K562 (cell line): Measurements from ENCODE around the gene DGCR6. TPM values are rescaled to one million over a fixed set of nuclear protein-coding genes. Genes with fewer than 3 reads are reported as not detected.

ENCODE experiments used
- ATAC-seq: fragments of 200-7000 bp; cut with Tn5 transposase; 3 replicates; pipeline ENCODE4 v1.9.1; 2020; ENCODE audit warnings: moderate library complexity
- BruUV-seq: library from RNA; stranded (reverse); fragments of 400-500 nt; replicated peaks from 2 replicates; lab custom pipeline; 2021; lab: Mats Ljungman, UMichigan
- CTCF ChIA-PET: fragments of 300-600 bp; formaldehyde crosslinking; extraction: SDS; loops from one replicate; lab custom pipeline; 2021; ENCODE audit warnings: low intra/inter-chr PET ratio; lab: Yijun Ruan, JAX
- POLR2A ChIA-PET: fragments of 300-600, 350-650 bp; sonication (Branson Sonifier 250); formaldehyde crosslinking; extraction: SDS; loops from one replicate; lab custom pipeline; 2021; ENCODE audit warnings: antibody characterized with exemption, inconsistent platforms; lab: Yijun Ruan, JAX
- DNase-seq, 4 experiments: peaks; one replicate each; pipeline versions ENCODE4 v3.0.0 to v3.0.0-alpha.2; 2011 to 2018; ENCODE audit warnings: low spot score in 3 of 4, mixed read lengths in 3 of 4; ENCODE audit errors: extremely low read depth in 1 of 4
- FAIRE-seq: peaks from 2 replicates; lab custom pipeline; 2011; peaks lifted over from hg19 to GRCh38; lab: Jason Lieb, UNC
- H2AFZ ChIP-seq: 2 replicates; pipeline ENCODE4 v1.6.0; 2011; ENCODE audit warnings: low read depth, low read length, control low read depth, inconsistent platforms
- H3K27ac ChIP-seq: fragments of 200-600 bp; 3 replicates; pipeline ENCODE4 v1.8.0; 2011; ENCODE audit warnings: low read depth, mild to moderate bottlenecking, control low read depth, inconsistent platforms, low read length, moderate library complexity, mixed read lengths; ENCODE audit errors: extremely low read depth
- H3K27me3 ChIP-seq, 2 experiments: fragments of 300-600 bp in 1 of 2; 2 replicates in 1 of 2; 3 replicates in 1 of 2; pipeline versions ENCODE4 v1.6.0 to v1.8.0; 2011; ENCODE audit warnings: inconsistent platforms in 2 of 2, low read length in 2 of 2, mild to moderate bottlenecking in 1 of 2, mixed read lengths in 1 of 2, moderate library complexity in 1 of 2; ENCODE audit not compliant: control insufficient read depth in 2 of 2, insufficient read depth in 2 of 2
- H3K36me3 ChIP-seq: fragments of 300-600 bp; 3 replicates; pipeline ENCODE4 v1.8.0; 2011; ENCODE audit warnings: mild to moderate bottlenecking, low read length, inconsistent platforms; ENCODE audit not compliant: control insufficient read depth, insufficient read depth
- H3K4me1 ChIP-seq, 2 experiments: fragments of 200-600 bp in 1 of 2; replicated peaks in 1 of 2; 2 replicates in 1 of 2; 3 replicates in 1 of 2; pipeline versions ENCODE4 v1.5.1 to v1.8.0; 2011; ENCODE audit warnings: inconsistent platforms in 2 of 2, low read length in 2 of 2, mild to moderate bottlenecking in 1 of 2, mixed read lengths in 1 of 2, moderate library complexity in 1 of 2; ENCODE audit not compliant: control insufficient read depth in 2 of 2, insufficient read depth in 2 of 2
- H3K4me2 ChIP-seq: 2 replicates; pipeline ENCODE4 v1.6.1; 2011; ENCODE audit warnings: low read length, control low read depth, inconsistent platforms, mixed read lengths; ENCODE audit not compliant: insufficient read depth
- H3K4me3 ChIP-seq: fragments of 200-600 bp; sonication (generic), shearing (Covaris generic); 2 replicates; pipeline ENCODE4 v1.5.1; 2016; ENCODE audit warnings: control low read depth, inconsistent platforms
- H3K79me2 ChIP-seq: fragments of 200-600 bp; 3 replicates; pipeline ENCODE4 v1.8.0; 2011; ENCODE audit warnings: low read length, inconsistent platforms; ENCODE audit not compliant: control insufficient read depth, insufficient read depth
- H3K9ac ChIP-seq, 2 experiments: 2 replicates each; pipeline versions ENCODE4 v1.6.0 to v1.6.1; 2011; ENCODE audit warnings: low read depth in 2 of 2, low read length in 2 of 2, control low read depth in 1 of 2, inconsistent platforms in 1 of 2, mild to moderate bottlenecking in 1 of 2, mixed read lengths in 1 of 2; ENCODE audit not compliant: insufficient read depth in 1 of 2
- H3K9me1 ChIP-seq: one replicate; pipeline ENCODE4 v1.6.0; 2011; ENCODE audit warnings: inconsistent platforms, mild to moderate bottlenecking, low read length, moderate library complexity; ENCODE audit not compliant: control insufficient read depth, insufficient read depth
- H3K9me3 ChIP-seq: replicated peaks from 2 replicates; pipeline ENCODE4 v1.5.1; 2011; ENCODE audit warnings: low read depth, low read length, inconsistent platforms; ENCODE audit not compliant: control insufficient read depth, insufficient read depth
- H4K20me1 ChIP-seq: replicated peaks from 2 replicates; pipeline ENCODE4 v1.6.1; 2011; ENCODE audit warnings: low read length, inconsistent platforms, mixed read lengths; ENCODE audit not compliant: control insufficient read depth, insufficient read depth
- ADNP ChIP-seq: fragments of 200-800 bp; sonication (Bioruptor generic); IDR thresholded peaks from 2 replicates; pipeline ENCODE4 v1.6.1; 2016; ENCODE audit warnings: missing genetic modification characterization, missing compliant biosample characterization
- ARHGAP35 ChIP-seq: fragments of 450-650 bp; IDR thresholded peaks from 2 replicates; pipeline ENCODE4 v1.6.1; 2018; ENCODE audit not compliant: partially characterized antibody
- DMBX1 ChIP-seq: fragments of 250-450 bp; sonication (Bioruptor Pico); IDR thresholded peaks from 2 replicates; pipeline ENCODE4 v1.8.0; 2022; ENCODE audit warnings: inconsistent platforms, mild to moderate bottlenecking, moderate library complexity, borderline replicate concordance
- KDM5B ChIP-seq: fragments of 200-600 bp; sonication (generic); IDR thresholded peaks from 2 replicates; pipeline ENCODE4 v1.6.1; 2012; ENCODE audit warnings: low read depth, mild to moderate bottlenecking, moderate library complexity, low read length, control low read depth, inconsistent platforms; ENCODE audit not compliant: insufficient replicate concordance
- NR1H2 ChIP-seq: sonication (generic); formaldehyde crosslinking; IDR thresholded peaks from 2 replicates; pipeline ENCODE4 v1.4.0; 2020; ENCODE audit warnings: mild to moderate bottlenecking, missing genetic modification reagents
- STAG1 ChIP-seq: sonication (generic); formaldehyde crosslinking; IDR thresholded peaks from 2 replicates; pipeline ENCODE4 v1.5.0; 2020; ENCODE audit warnings: missing genetic modification reagents, borderline replicate concordance
- ZNF24 ChIP-seq: fragments of 450-650 bp; IDR thresholded peaks from 2 replicates; pipeline ENCODE4 v1.6.1; 2016
- ZNF354B ChIP-seq: fragments of 250-450 bp; sonication (Bioruptor Pico); IDR thresholded peaks from 2 replicates; pipeline ENCODE4 v1.4.0; 2020
- ZNF644 ChIP-seq: fragments of 200-800 bp; sonication (Bioruptor generic); IDR thresholded peaks from 2 replicates; pipeline ENCODE4 v1.6.1; 2016; ENCODE audit warnings: low read depth, missing genetic modification characterization, missing compliant biosample characterization
- WGBS: fragments of 100-300 bp; shearing (Covaris generic); methylation state at CpG from one replicate; pipeline ENCODE4 v1.1.6; 2016; ENCODE audit warnings: low coverage, mixed read lengths; ENCODE audit not compliant: insufficient coverage; ENCODE audit errors: missing lambda C conversion rate; 5-methylcytosine and 5-hydroxymethylcytosine counted together
- in situ Hi-C: fragments of 300-500 bp; cut with MboI; formaldehyde crosslinking; loops from 4 replicates; pipeline ENCODE4 v1.15.0; 2018; ENCODE audit warnings: inconsistent platforms, mixed read lengths
- intact Hi-C: fragments of 100-400 bp; cut with micrococcal nuclease; formaldehyde crosslinking; loops from 2 replicates; pipeline ENCODE4 v1.14.2; 2022
- polyA plus RNA-seq, 8 experiments: library from polyadenylated mRNA; depleted of rRNA in 4 of 8; stranded (reverse) in 5 of 8; unstranded in 3 of 8; fragments of >200 nt; fragmentation: Nextera tagmentation in 2 of 8; fragmentation: Illumina TruSeq in 1 of 8; extraction: Ambion mirVana in 2 of 8; extraction: Trizol in 1 of 8; gene quantifications; 2 replicates each; pipeline versions ENCODE4 v1.2.1 to v1.2.3, GENCODE V29; 2011 to 2014; ENCODE audit warnings: inconsistent platforms in 1 of 8, missing spikeins in 1 of 8
- total RNA-seq, 7 experiments: library from RNA; depleted of rRNA in 6 of 7; stranded (reverse); fragments of >200 nt in 6 of 7; fragmentation: Illumina TruSeq in 2 of 7; extraction: Trizol in 2 of 7; gene quantifications; 2 replicates each; pipeline versions ENCODE4 v1.2.1 to v1.2.3, GENCODE V29; 2011 to 2021; ENCODE audit warnings: low replicate concordance in 1 of 7
- TF ChIP-seq, protein P1 (sequence below): fragments of 450-650 bp; IDR thresholded peaks from 2 replicates; pipeline ENCODE4 v1.6.1; 2017; ENCODE audit warnings: mild to moderate bottlenecking, moderate library complexity

The DGCR6 gene
- total and polyA plus RNA-seq, 9 of the 15 experiments (the other 6 are each of a cell fraction or from before 2014, with no cell fraction given): 0.32 to 2.4 (median 1.7) TPM; not detected in 1

DNA sequence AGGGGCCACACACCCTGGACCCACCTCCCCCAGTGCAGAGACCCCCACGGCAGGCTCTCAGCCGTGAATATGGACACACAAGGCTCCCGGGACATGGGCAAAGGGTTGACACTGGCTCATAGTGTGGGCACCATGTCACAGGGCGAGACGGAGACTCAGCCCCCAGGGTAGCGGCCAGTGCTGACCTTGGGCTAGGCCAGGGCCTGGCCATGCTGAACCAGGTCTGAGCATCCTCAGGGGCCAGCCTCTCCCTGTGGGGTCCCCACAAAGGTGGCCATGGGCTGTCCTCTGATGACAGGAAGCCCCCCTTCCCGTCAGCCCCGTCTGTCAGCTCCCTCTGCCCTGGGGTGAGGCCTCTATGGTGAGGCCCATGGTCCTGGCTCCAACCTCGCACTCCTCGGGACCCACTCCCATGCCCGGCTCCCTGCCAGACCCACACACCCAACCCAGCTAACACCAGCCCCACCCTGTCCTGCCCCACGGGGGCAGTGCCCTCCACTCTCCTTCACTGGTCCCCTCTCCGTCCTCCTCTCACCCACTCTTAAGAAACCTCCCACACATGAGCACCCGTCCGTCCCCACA, 49.0 kb downstream of the DGCR6 start:
- no peak for DNase-seq

DNA sequence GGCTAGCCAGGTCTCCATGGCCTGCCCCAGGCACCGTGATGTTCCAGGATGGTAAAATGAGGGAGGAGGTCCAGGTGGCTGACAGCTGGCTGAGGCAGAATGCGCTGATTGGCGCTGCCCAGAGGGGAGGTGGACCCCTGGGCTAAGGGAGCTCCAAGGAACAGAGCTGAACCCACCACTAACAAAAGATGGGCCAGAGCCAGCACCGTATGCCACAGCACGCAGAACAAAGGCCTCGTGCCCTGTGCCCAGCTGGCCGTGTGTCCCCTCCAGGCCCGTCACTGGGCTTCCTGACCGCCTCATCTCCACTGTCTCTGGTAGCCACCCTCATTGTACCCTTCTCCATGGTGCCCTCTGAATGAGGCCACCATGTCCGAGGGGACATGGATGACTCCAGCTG, 49.6 kb downstream of the DGCR6 start:
- in situ Hi-C loops (no loop called here), intact Hi-C loops (no loop called here)
- no peak for TF ChIP-seq NR1H2
- no peak for TF ChIP-seq ARHGAP35
- no peak for TF ChIP-seq ADNP (tag)
- no peak for TF ChIP-seq KDM5B
- no peak for TF ChIP-seq DMBX1 (CRISPR knock-in tag)
- TF ChIP-seq ZNF644 (tag): no peak
- TF ChIP-seq, protein P1, sequence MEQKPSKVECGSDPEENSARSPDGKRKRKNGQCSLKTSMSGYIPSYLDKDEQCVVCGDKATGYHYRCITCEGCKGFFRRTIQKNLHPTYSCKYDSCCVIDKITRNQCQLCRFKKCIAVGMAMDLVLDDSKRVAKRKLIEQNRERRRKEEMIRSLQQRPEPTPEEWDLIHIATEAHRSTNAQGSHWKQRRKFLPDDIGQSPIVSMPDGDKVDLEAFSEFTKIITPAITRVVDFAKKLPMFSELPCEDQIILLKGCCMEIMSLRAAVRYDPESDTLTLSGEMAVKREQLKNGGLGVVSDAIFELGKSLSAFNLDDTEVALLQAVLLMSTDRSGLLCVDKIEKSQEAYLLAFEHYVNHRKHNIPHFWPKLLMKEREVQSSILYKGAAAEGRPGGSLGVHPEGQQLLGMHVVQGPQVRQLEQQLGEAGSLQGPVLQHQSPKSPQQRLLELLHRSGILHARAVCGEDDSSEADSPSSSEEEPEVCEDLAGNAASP: no peak
- Histone ChIP-seq H2AFZ (no peak overlapping the region), H3K4me3 (no peak overlapping the region), H4K20me1 (peaks cover 9% of the 10 kb centered on the region), H3K79me2 (no peaks in the 10 kb centered on the region), H3K9me1 (no peaks in the 10 kb centered on the region), H3K9me3 (no peaks in the 10 kb centered on the region), H3K4me1 (peaks cover 0 to 9% of the 10 kb centered on the region in 2 experiments; a peak in 2 of 5 replicates), H3K36me3 (no peaks in the 10 kb centered on the region), H3K27me3 (peaks cover 10 to 39% of the 10 kb centered on the region in 2 experiments; a peak in 3 of 5 replicates), H3K9ac (no peak overlapping the region), H3K4me2 (no peak overlapping the region), H3K27ac (no peak overlapping the region)
- WGBS: 8% methylated on average over 10 of the region's 10 CpGs
- ATAC-seq (no peak), FAIRE-seq (no peak), DNase-seq (no peak)
- ChIA-PET CTCF (interaction anchor here (1.9 to 2.1 kb wide), 2 partner anchors 130 to 674 kb away, joined by 4 to 6 read pairs; no protein-coding TSS in a partner anchor), POLR2A (no interaction called here)
- no TSS peak for BruUV-seq

More for the DNA sequence above, 49.0 kb downstream of the DGCR6 start:
- no peak for ATAC-seq
- ChIA-PET CTCF (interaction anchor here (1.9 to 2.1 kb wide), 2 partner anchors 130 to 675 kb away, joined by 4 to 6 read pairs; no protein-coding TSS in a partner anchor), POLR2A (no interaction called here)
- peaks cover 0 to 9% of the 10 kb centered on the region in 2 experiments; a peak in 2 of 5 replicates for H3K4me1 ChIP-seq
- H3K9me3 ChIP-seq: no peaks in the 10 kb centered on the region
- no TSS peak for BruUV-seq
- no peak overlapping the region for H3K4me3 ChIP-seq
- no peak for FAIRE-seq
- peaks cover 3% of the 10 kb centered on the region for H3K9me1 ChIP-seq
- WGBS: 9% methylated on average over 15 of the region's 15 CpGs
- no peaks in the 10 kb centered on the region for H3K79me2 ChIP-seq
- no peaks in the 10 kb centered on the region for H3K36me3 ChIP-seq
- peaks cover 14 to 45% of the 10 kb centered on the region in 2 experiments; a peak in 4 of 5 replicates for H3K27me3 ChIP-seq
- no peak overlapping the region for H3K27ac ChIP-seq
- peaks cover 12% of the 10 kb centered on the region for H4K20me1 ChIP-seq
- TF ChIP-seq ZNF24: no peak
- TF ChIP-seq STAG1 (CRISPR knock-in tag): no peak
- TF ChIP-seq ZNF354B (CRISPR knock-in tag): no peak
- no peak overlapping the region for H3K9ac ChIP-seq
- in situ Hi-C loops: loop anchor here (5.0 kb wide), 1 partner anchor 1332 kb away; no protein-coding TSS in a partner anchor
- H2AFZ ChIP-seq: no peak overlapping the region
- intact Hi-C loops: no loop called here
- H3K4me2 ChIP-seq: no peak overlapping the region
